Colonic mucosa (tissue), 4 donors: ENCODE data around the gene PFN3. TPM values are rescaled to one million over a fixed set of nuclear protein-coding genes. Genes with fewer than 3 reads are reported as not detected.
A peak's percentile ranks its signal among the peaks of the same experiment; 100 is the strongest.

ENCODE experiments used
- DNase-seq: peaks from one replicate; pipeline ENCODE4 v3.0.0-alpha.2; 2020
- H3K27ac ChIP-seq: fragments of 200-600 bp; one replicate; pipeline ENCODE4 v1.8.0; 2021
- H3K27me3 ChIP-seq: fragments of 200-600 bp; one replicate; pipeline ENCODE4 v1.8.0; 2021
- H3K36me3 ChIP-seq: fragments of 200-600 bp; one replicate; pipeline ENCODE4 v1.8.0; 2021
- H3K4me1 ChIP-seq: fragments of 200-600 bp; one replicate; pipeline ENCODE4 v1.8.0; 2021; ENCODE audit warnings: mild to moderate bottlenecking
- H3K4me3 ChIP-seq: fragments of 200-600 bp; one replicate; pipeline ENCODE4 v1.8.0; 2021
- H3K9ac ChIP-seq, 2 donors: one replicate each; pipeline ENCODE4 v1.7.0; 2013; ENCODE audit warnings: control low read depth in 2 of 2, low read depth in 2 of 2, low read length in 2 of 2
- H3K9me3 ChIP-seq: fragments of 200-600 bp; one replicate; pipeline ENCODE4 v1.8.0; 2021
- CTCF ChIP-seq: fragments of 200-600 bp; IDR thresholded peaks from one replicate; pipeline ENCODE4 v1.8.0; 2022; ENCODE audit warnings: antibody characterized with exemption, mild to moderate bottlenecking
- intact Hi-C: fragments of 100-400 bp; cut with DNase I; formaldehyde crosslinking; loops from one replicate; pipeline ENCODE4 v1.14.1; 2022
- total RNA-seq, 2 donors: library from RNA; stranded (reverse); fragmentation: NEBNext Ultra II Directional in 1 of 2; extraction: Animal tissue kit (Norgen Biotek cat#: 25700) in 1 of 2; gene quantifications; one replicate each; pipeline ENCODE4 v1.2.1, GENCODE V29; 2021
- donor health status: healthy.
- donor health status: DM: no; HTN: no; CAD: no.
- donor health status: DM: no; HTN: no; CAD: no.

The PFN3 gene
- total RNA-seq, 2 donors from 2014 or later: not detected

- no peak for TF ChIP-seq CTCF
- H3K4me3 ChIP-seq: no peak overlapping the region
- H3K27ac ChIP-seq: no peak overlapping the region
- DNase-seq: no peak
- no peaks in the 10 kb centered on the region for H3K27me3 ChIP-seq
- H3K4me1 ChIP-seq: no peaks in the 10 kb centered on the region
- no peak overlapping the region for H3K9ac ChIP-seq
- H3K9me3 ChIP-seq: no peaks in the 10 kb centered on the region
- no peaks in the 10 kb centered on the region for H3K36me3 ChIP-seq
- intact Hi-C loops: no loop called here
Observed at GRCh38 chr5:177412603-177413233, 12.3 kb upstream of the PFN3 start.

GRCh38 chr5:177410575-177410974, 10.1 kb upstream of the PFN3 start:
- Histone ChIP-seq H3K4me3 (no peak overlapping the region), H3K27me3 (no peaks in the 10 kb centered on the region), H3K36me3 (no peaks in the 10 kb centered on the region), H3K27ac (no peak overlapping the region), H3K9ac (no peak overlapping the region), H3K9me3 (no peaks in the 10 kb centered on the region), H3K4me1 (no peaks in the 10 kb centered on the region)
- no peak for DNase-seq
- intact Hi-C loops: no loop called here
- TF ChIP-seq CTCF: no peak

GRCh38 chr5:177409043-177409801, 8.8 kb upstream of the PFN3 start, which contains the start of gene F12:
F12 (minus strand) TSS chr5:177409564; CDS start chr5:177409527, 37 bp downstream.
- Histone ChIP-seq H3K4me1 (peaks cover 8% of the 10 kb centered on the region), H3K36me3 (no peaks in the 10 kb centered on the region), H3K27me3 (no peaks in the 10 kb centered on the region), H3K9me3 (no peaks in the 10 kb centered on the region), H3K27ac (no peak within 1 kb of the TSS), H3K9ac (no peak within 1 kb of the TSS), H3K4me3 (no peak within 1 kb of the TSS)
- no peak for DNase-seq
- intact Hi-C loops: loop anchor here (5.0 kb wide), 1 partner anchor 88 kb away; the partner anchor contains the start of gene PDLIM7
- no peak for TF ChIP-seq CTCF

- intact Hi-C loops: loop anchor here (5.0 kb wide), 1 partner anchor 91 kb away; the partner anchor contains the start of gene PDLIM7
- no peak for DNase-seq
- TF ChIP-seq CTCF: no peak
- Histone ChIP-seq H3K27ac (no peak overlapping the region), H3K9me3 (no peaks in the 10 kb centered on the region), H3K4me3 (no peak overlapping the region), H3K9ac (no peak overlapping the region), H3K36me3 (no peaks in the 10 kb centered on the region), H3K27me3 (peaks cover 5% of the 10 kb centered on the region), H3K4me1 (peaks cover 23% of the 10 kb centered on the region)
Observed at GRCh38 chr5:177405805-177406204, 5.3 kb upstream of the PFN3 start.

- peak overlapping the region; percentile 78 to 82 for H3K9ac ChIP-seq
- peaks cover 26% of the 10 kb centered on the region for H3K4me1 ChIP-seq
- intact Hi-C loops: loop anchor here (5.0 kb wide), 1 partner anchor 92 kb away; the partner anchor contains the start of gene PDLIM7
- no peaks in the 10 kb centered on the region for H3K9me3 ChIP-seq
- no peak overlapping the region for H3K4me3 ChIP-seq
- H3K36me3 ChIP-seq: no peaks in the 10 kb centered on the region
- no peak overlapping the region for H3K27ac ChIP-seq
- DNase-seq: no peak
- no peak for TF ChIP-seq CTCF
- peaks cover 9% of the 10 kb centered on the region for H3K27me3 ChIP-seq
Observed at GRCh38 chr5:177405312-177405711, 4.9 kb upstream of the PFN3 start.
